ENCODE results near the gene GLT8D2. TPM values are rescaled to one million over a fixed set of nuclear protein-coding genes. Genes with fewer than 3 reads are reported as not detected.

GLT8D2 gene
- total and polyA plus RNA-seq, 10 donors = 0.20 to 1.2 (median 0.67) TPM; not detected in 3

DNA sequence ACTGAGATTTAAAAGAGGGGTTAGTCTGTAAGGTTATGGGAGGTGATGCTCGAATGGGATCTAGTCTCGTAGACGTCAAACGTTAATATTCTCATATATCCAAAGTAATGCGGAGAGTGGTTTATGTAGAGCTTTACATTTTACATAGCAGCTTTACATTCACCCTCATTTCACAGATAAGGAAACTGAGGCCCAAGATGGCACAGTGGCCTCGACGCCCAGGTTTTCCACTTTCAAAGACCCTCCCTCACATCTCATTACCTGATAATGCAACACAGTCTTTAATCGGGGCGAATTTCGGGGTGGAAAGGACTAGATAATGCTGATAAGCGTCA, 84.8 kb downstream of the GLT8D2 start:
- WGBS, 5 donors = 0 to 1% (median 0%) methylated on average over 11 of the region's 11 CpGs
- TF ChIP-seq, protein P1, sequence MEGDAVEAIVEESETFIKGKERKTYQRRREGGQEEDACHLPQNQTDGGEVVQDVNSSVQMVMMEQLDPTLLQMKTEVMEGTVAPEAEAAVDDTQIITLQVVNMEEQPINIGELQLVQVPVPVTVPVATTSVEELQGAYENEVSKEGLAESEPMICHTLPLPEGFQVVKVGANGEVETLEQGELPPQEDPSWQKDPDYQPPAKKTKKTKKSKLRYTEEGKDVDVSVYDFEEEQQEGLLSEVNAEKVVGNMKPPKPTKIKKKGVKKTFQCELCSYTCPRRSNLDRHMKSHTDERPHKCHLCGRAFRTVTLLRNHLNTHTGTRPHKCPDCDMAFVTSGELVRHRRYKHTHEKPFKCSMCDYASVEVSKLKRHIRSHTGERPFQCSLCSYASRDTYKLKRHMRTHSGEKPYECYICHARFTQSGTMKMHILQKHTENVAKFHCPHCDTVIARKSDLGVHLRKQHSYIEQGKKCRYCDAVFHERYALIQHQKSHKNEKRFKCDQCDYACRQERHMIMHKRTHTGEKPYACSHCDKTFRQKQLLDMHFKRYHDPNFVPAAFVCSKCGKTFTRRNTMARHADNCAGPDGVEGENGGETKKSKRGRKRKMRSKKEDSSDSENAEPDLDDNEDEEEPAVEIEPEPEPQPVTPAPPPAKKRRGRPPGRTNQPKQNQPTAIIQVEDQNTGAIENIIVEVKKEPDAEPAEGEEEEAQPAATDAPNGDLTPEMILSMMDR (IDR thresholded peaks at IDR 0.05 in 8 of 11, conservative IDR thresholded peaks at IDR 0.05 in 3 of 11) = no peak
- TF ChIP-seq POLR2AphosphoS5 (IDR thresholded peaks at IDR 0.05) (no peak), POLR2A (IDR thresholded peaks at IDR 0.05) (no peak)
- H3K36me3 ChIP-seq = peaks cover 0 to 20% (median 0%) of the 10 kb centered on the region in 6 donors
- peak overlapping the region; percentile 89 to 98 (median 96) for H3K27ac ChIP-seq
- intact Hi-C loops (cut with DNase I; ENCODE audit: low total_unique reads) = no loop called here
- H3K27me3 ChIP-seq (replicated peaks in 1 of 7) = no peaks in the 10 kb centered on the region
- no peak for DNase-seq
- H3K9me3 ChIP-seq = no peaks in the 10 kb centered on the region
- H3K4me1 ChIP-seq = peaks cover 25 to 75% (median 56%) of the 10 kb centered on the region in 6 donors
- peak overlapping the region; percentile 61 to 93 (median 82) for H3K4me3 ChIP-seq

- peaks cover 0 to 20% (median 0%) of the 10 kb centered on the region in 6 donors for H3K36me3 ChIP-seq
- intact Hi-C loops (cut with DNase I; ENCODE audit: low total_unique reads) = no loop called here
- H3K4me1 ChIP-seq = peaks cover 25 to 71% (median 52%) of the 10 kb centered on the region in 6 donors
- peak overlapping the region; percentile 61 to 93 (median 82) for H3K4me3 ChIP-seq
- no peaks in the 10 kb centered on the region for H3K9me3 ChIP-seq
- TF ChIP-seq POLR2AphosphoS5 (IDR thresholded peaks at IDR 0.05) (no peak), POLR2A (IDR thresholded peaks at IDR 0.05) (no peak)
- TF ChIP-seq, protein P1 (IDR thresholded peaks at IDR 0.05 in 8 of 11, conservative IDR thresholded peaks at IDR 0.05 in 3 of 11) = no peak
- DNase-seq = no peak
- H3K27me3 ChIP-seq (replicated peaks in 1 of 7) = no peaks in the 10 kb centered on the region
- H3K27ac ChIP-seq = peak overlapping the region; percentile 89 to 98 (median 96)
- WGBS, 5 donors = 27 to 37% (median 36%) methylated on average over 3 of the region's 3 CpGs
These were observed 85.2 kb downstream of the GLT8D2 start for GRCh38 chr12:103964805-103965204.

- no peak overlapping the region for H3K27ac ChIP-seq
- no peaks in the 10 kb centered on the region for H3K36me3 ChIP-seq
- no peaks in the 10 kb centered on the region for H3K27me3 ChIP-seq (replicated peaks in 1 of 7)
- no peak for DNase-seq
- peaks cover 16 to 55% (median 32%) of the 10 kb centered on the region in 6 donors for H3K4me1 ChIP-seq
- intact Hi-C loops (cut with DNase I; ENCODE audit: low total_unique reads) = no loop called here
- TF ChIP-seq, protein P1 (IDR thresholded peaks at IDR 0.05 in 8 of 11, conservative IDR thresholded peaks at IDR 0.05 in 3 of 11) = no peak
- TF ChIP-seq POLR2A (IDR thresholded peaks at IDR 0.05) = no peak
- TF ChIP-seq POLR2AphosphoS5 (IDR thresholded peaks at IDR 0.05) = no peak
- H3K9me3 ChIP-seq = no peaks in the 10 kb centered on the region
- WGBS, 5 donors = 40 to 63% (median 53%) methylated on average over 1 of the region's 1 CpG
- H3K4me3 ChIP-seq = no peak overlapping the region
These were observed 87.5 kb downstream of the GLT8D2 start for GRCh38 chr12:103962493-103962892.

DNA sequence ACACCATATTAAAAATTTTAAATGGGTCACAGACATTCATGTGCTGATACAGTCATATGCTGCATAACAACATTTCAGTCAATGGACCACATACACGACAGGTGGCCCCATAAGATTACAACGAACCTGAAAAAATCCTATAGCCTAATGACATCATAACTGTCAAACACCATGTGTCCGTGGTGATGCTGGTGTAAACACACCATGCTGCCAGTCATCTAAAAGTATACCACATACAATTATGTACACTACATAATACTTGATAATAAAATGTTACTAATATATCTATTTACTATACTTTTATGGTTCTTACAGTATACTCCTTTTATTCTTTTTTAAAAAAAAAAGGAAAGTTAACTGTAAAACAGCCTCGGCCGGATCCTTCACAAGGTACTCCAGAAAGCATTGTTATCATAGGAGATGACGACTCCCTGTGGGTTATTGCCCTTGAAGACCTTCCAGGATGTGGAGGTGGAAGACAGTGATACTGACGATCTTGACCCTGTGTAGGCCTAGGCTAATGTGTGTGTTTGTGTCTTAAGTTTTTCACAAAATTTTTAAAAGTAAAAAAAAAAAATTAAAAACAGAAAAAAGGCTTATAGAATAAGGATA, 89.3 kb downstream of the GLT8D2 start:
- H3K9me3 ChIP-seq = no peaks in the 10 kb centered on the region
- H3K36me3 ChIP-seq = no peaks in the 10 kb centered on the region
- intact Hi-C loops (cut with DNase I; ENCODE audit: low total_unique reads) = no loop called here
- 67 to 80% (median 76%) methylated on average over 7 of the region's 7 CpGs for WGBS, 5 donors
- no peak overlapping the region for H3K4me3 ChIP-seq
- peaks cover 16 to 52% (median 28%) of the 10 kb centered on the region in 6 donors for H3K4me1 ChIP-seq
- DNase-seq = no peak
- H3K27me3 ChIP-seq (replicated peaks in 1 of 7) = no peaks in the 10 kb centered on the region
- no peak for TF ChIP-seq POLR2AphosphoS5 (IDR thresholded peaks at IDR 0.05)
- TF ChIP-seq POLR2A (IDR thresholded peaks at IDR 0.05) = no peak
- TF ChIP-seq, protein P1 (IDR thresholded peaks at IDR 0.05 in 8 of 11, conservative IDR thresholded peaks at IDR 0.05 in 3 of 11) = no peak
- H3K27ac ChIP-seq = no peak overlapping the region
